Head of caudate nucleus (tissue), 42 donors: ENCODE data around the gene CCR9.

Experiments used
- DNase-seq, 42 donors: peaks; one replicate each; pipeline versions ENCODE4 v3.0.0 to v3.0.0-alpha.2; 2020 to 2021; ENCODE audit warnings: mixed read lengths in 7 of 42
- intact Hi-C: fragments of 100-400 bp; cut with DNase I; formaldehyde crosslinking; loops from one replicate; pipeline ENCODE4 v1.15.0; 2022

Gene CCR9

DNA sequence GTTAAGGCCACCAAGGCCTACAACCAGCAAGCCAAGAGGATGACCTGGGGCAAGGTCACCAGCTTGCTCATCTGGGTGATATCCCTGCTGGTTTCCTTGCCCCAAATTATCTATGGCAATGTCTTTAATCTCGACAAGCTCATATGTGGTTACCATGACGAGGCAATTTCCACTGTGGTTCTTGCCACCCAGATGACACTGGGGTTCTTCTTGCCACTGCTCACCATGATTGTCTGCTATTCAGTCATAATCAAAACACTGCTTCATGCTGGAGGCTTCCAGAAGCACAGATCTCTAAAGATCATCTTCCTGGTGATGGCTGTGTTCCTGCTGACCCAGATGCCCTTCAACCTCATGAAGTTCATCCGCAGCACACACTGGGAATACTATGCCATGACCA, 60.5 kb downstream of the CCR9 start:
- DNase-seq = no peak
- intact Hi-C loops = no loop called here

DNA sequence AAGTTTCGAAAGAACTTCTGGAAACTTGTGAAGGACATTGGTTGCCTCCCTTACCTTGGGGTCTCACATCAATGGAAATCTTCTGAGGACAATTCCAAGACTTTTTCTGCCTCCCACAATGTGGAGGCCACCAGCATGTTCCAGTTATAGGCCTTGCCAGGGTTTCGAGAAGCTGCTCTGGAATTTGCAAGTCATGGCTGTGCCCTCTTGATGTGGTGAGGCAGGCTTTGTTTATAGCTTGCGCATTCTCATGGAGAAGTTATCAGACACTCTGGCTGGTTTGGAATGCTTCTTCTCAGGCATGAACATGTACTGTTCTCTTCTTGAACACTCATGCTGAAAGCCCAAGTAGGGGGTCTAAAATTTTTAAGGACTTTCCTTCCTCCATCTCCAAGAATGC, 61.0 kb downstream of the CCR9 start:
- no peak for DNase-seq
- intact Hi-C loops = no loop called here

- DNase-seq = no peak
- intact Hi-C loops = no loop called here
Measured at GRCh38 chr3:45948311-45948781, 62.0 kb downstream of the CCR9 start.

DNA sequence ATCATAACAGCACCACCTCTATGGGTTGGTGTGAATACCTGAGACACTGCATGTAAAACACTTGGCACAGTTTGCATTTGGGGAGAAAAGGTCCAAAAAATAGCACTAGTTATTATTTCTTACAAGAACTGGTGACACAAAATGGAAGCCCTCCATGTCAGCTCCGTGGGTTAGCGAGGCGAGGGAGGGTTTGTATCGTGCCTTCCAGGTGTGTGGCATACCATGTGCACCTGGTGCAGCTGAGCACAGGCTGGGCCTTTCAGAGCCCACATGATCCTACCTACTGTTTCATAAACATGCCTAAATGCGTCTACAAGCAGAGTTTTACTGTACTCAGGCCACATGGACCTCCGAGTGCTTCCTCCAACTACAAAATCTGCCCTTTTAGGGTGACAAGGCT, 62.5 kb downstream of the CCR9 start:
- no peak for DNase-seq

DNA sequence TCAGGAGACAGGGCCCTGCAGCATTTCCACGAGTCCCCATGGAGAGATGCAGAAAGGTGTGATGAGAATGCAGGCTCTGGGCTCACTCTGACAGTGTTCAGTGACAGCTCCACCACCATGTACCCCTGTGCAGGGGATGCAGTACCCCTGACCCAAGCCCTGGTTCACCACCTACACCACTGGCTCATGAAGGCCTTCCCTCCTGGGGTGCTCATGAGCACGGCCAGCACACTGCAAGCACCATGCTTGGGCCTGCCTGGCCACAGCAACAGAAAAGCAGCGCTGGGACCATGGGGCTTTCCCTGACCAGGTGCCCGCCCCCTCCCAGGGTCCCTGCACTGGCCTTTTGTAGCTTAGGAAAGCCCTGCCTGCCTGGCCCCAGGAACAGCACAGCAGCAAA, 63.1 kb downstream of the CCR9 start:
- no peak for DNase-seq
- intact Hi-C loops = no loop called here

More for the DNA sequence above, 62.5 kb downstream of the CCR9 start:
- intact Hi-C loops = no loop called here

- intact Hi-C loops = no loop called here
- no peak for DNase-seq
Measured at GRCh38 chr3:45950131-45950530, 63.8 kb downstream of the CCR9 start.

- intact Hi-C loops = no loop called here
- no peak for DNase-seq
Measured at GRCh38 chr3:45950686-45951600, 64.6 kb downstream of the CCR9 start.

DNA sequence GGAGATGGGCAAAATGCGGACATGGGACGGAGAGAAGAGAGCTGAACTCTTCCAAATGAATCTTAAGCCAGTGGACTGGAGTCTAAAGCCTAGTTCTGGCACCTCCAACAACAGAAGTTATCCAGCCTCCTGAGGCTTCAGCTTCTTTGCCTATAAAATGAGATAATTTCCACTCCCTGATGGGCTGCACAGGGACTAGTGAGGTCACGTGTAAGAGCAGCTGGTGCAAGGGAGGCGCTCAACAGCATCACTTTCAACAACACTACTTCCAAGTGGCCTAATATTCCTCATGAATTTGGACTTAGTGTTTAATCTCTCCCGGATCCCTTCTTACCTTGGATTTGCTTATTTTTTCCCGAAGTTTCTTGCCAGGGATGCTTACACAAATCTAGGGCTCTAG, 65.6 kb downstream of the CCR9 start:
- no peak for DNase-seq
- intact Hi-C loops = no loop called here

- intact Hi-C loops = no loop called here
Measured at GRCh38 chr3:45952456-45952855, 66.1 kb downstream of the CCR9 start.

More at GRCh38 chr3:45952456-45952855, 66.1 kb downstream of the CCR9 start:
- DNase-seq = no peak
